ENCODE data around the gene SOBP.
"Not testable (repeated sequence)": the region's sequence is repeated elsewhere in the genome, so short reads cannot be mapped to it uniquely, and the experiment has no call there.

The SOBP gene

DNA sequence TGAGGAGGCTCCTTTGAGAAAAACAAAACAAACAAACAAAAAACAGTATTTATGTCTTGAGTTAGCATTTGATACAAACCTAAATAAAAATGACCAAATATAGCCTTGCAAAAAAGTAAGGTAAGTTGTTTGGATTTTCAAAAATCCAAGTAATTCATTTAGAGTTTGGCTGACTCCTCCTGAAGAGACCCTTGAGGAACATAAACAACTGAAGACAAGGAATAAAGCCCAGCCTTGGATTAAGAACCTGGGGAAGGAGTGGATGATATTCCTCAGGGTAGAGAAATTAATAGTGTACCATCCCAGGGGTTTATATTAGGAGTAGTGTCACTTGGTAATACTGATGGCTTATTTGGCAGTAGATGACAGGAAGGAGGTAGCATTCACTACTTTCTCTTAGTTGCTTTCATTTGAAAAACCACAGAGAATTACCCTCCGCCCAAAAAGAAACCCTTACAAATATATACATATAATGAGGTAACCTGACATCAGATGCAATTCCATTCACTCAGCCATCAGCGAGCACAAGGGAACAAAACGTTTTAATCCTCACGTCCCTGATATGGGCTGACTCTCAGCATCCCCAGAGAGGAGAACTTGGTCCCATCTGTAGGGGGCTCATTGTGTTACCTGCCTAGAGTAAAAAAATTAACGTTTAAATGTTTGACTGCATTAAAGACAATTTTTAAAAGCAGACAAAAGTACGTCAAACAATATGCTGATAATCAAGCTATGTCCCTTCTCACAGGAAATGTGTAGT, 57.0 kb downstream of the SOBP start:
- DNase-seq (ENCODE audit: low read depth, low spot score): no peak
- Histone ChIP-seq H3K9ac (ENCODE audit: insufficient read length, low read depth) (no peak overlapping the region), H3K36me3 (ENCODE audit: insufficient read depth, insufficient read length, low read length) (no peaks in the 10 kb centered on the region), H3K4me3 (ENCODE audit: insufficient read length, low read depth) (no peak overlapping the region), H3K4me1 (ENCODE audit: insufficient read depth, insufficient read length) (no peaks in the 10 kb centered on the region), H3K27me3 (ENCODE audit: insufficient read depth, insufficient read length) (no peaks in the 10 kb centered on the region), H3K9me3 (ENCODE audit: insufficient read depth, low read length) (no peaks in the 10 kb centered on the region)
- TF ChIP-seq YY1 (IDR thresholded peaks at IDR 0.05; ENCODE audit: insufficient read depth, insufficient read length): no peak
- no peak for TF ChIP-seq SUZ12 (IDR thresholded peaks at IDR 0.05; ENCODE audit: extremely low read depth, insufficient read depth, insufficient read length)
- TF ChIP-seq ZNF274 (IDR thresholded peaks at IDR 0.05; ENCODE audit: low read depth, low read length): no peak

DNA sequence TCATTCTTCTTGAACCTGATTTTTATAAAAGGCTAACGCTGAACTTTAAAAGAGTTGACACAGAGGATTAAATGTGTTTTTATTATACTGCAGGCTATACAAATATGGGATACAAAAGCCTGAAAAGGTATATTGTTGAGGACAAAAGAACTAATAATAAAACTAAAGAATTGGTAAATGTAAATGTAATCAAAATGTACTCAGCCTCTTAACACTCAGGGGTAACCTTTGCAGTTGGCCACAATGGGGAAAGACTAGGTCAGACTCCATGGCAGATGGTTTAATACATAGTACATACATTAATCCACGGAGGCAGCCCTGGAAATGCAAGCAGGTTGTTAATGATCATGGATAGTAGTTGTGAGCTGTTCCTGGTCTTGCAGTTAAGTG, 57.5 kb downstream of the SOBP start:
- Histone ChIP-seq H3K36me3 (ENCODE audit: insufficient read depth, insufficient read length, low read length) (no peaks in the 10 kb centered on the region), H3K4me1 (ENCODE audit: insufficient read depth, insufficient read length) (no peaks in the 10 kb centered on the region), H3K9me3 (ENCODE audit: insufficient read depth, low read length) (no peaks in the 10 kb centered on the region), H3K9ac (ENCODE audit: insufficient read length, low read depth) (no peak overlapping the region), H3K4me3 (ENCODE audit: insufficient read length, low read depth) (no peak overlapping the region), H3K27me3 (ENCODE audit: insufficient read depth, insufficient read length) (no peaks in the 10 kb centered on the region)
- no peak for DNase-seq (ENCODE audit: low read depth, low spot score)
- TF ChIP-seq YY1 (IDR thresholded peaks at IDR 0.05; ENCODE audit: insufficient read depth, insufficient read length): no peak
- no peak for TF ChIP-seq ZNF274 (IDR thresholded peaks at IDR 0.05; ENCODE audit: low read depth, low read length)
- no peak for TF ChIP-seq SUZ12 (IDR thresholded peaks at IDR 0.05; ENCODE audit: extremely low read depth, insufficient read depth, insufficient read length)

DNA sequence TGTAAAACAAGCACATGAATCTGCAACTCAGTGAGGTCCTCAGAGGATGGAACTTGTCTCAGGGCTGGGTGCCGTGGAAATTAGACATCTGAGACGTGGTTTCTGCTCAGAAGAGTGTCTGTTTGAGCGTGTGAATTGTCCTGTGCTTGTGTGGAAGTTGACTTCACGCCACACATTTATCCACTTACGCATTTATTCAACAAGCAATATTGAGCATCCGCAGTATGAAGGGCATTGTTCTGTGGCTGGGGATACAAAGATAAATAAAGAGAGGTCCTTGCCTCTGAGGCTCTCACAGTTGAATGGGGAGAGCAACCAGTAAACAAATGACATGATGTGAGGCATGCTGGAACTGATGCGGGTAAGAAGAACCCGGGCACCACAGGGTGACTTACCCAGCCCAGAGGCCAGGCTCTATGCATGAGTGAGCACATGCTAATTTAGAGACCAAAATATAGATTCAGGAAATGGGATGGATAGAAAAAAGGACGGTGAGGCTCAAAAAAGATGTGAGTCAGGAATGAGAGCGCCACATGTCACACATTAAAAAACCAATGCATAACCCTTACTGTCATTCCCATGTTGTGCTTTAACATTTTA, 60.4 kb downstream of the SOBP start:
- H3K36me3 ChIP-seq (ENCODE audit: insufficient read depth, insufficient read length, low read length): no peaks in the 10 kb centered on the region
- H3K4me3 ChIP-seq (ENCODE audit: insufficient read length, low read depth): no peak overlapping the region
- H3K27me3 ChIP-seq (ENCODE audit: insufficient read depth, insufficient read length): no peaks in the 10 kb centered on the region
- H3K9ac ChIP-seq (ENCODE audit: insufficient read length, low read depth): no peak overlapping the region
- no peak for DNase-seq (ENCODE audit: low read depth, low spot score)
- no peak for TF ChIP-seq ZNF274 (IDR thresholded peaks at IDR 0.05; ENCODE audit: low read depth, low read length)
- no peak for TF ChIP-seq SUZ12 (IDR thresholded peaks at IDR 0.05; ENCODE audit: extremely low read depth, insufficient read depth, insufficient read length)
- no peak for TF ChIP-seq YY1 (IDR thresholded peaks at IDR 0.05; ENCODE audit: insufficient read depth, insufficient read length)
- no peaks in the 10 kb centered on the region for H3K9me3 ChIP-seq (ENCODE audit: insufficient read depth, low read length)
- H3K4me1 ChIP-seq (ENCODE audit: insufficient read depth, insufficient read length): peaks cover 2% of the 10 kb centered on the region

DNA sequence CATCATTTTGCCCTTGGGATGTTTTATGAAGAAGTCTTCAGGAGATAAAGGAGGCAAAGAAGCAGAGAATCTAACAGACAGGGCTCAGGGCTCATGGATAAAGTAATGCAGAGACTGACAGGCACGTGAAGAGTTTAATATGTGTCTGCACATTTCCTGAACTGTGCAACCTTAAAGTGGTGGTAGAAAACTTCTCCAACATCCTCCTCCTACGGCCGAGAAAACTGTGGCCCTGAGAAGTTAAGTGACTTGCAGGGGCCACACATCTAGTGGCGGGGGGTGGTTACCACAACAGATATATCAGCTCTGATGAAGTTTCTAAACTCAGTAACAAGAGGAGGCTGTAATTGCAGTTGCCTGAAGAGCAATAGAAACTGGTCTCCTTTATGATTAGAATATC, 61.0 kb downstream of the SOBP start:
- H3K9me3 ChIP-seq (ENCODE audit: insufficient read depth, low read length): no peaks in the 10 kb centered on the region
- DNase-seq (ENCODE audit: low read depth, low spot score): no peak
- no peaks in the 10 kb centered on the region for H3K36me3 ChIP-seq (ENCODE audit: insufficient read depth, insufficient read length, low read length)
- TF ChIP-seq YY1 (IDR thresholded peaks at IDR 0.05; ENCODE audit: insufficient read depth, insufficient read length): no peak
- TF ChIP-seq ZNF274 (IDR thresholded peaks at IDR 0.05; ENCODE audit: low read depth, low read length): no peak
- H3K27me3 ChIP-seq (ENCODE audit: insufficient read depth, insufficient read length): no peaks in the 10 kb centered on the region
- H3K9ac ChIP-seq (ENCODE audit: insufficient read length, low read depth): no peak overlapping the region
- H3K4me3 ChIP-seq (ENCODE audit: insufficient read length, low read depth): no peak overlapping the region
- peaks cover 2% of the 10 kb centered on the region for H3K4me1 ChIP-seq (ENCODE audit: insufficient read depth, insufficient read length)

DNA sequence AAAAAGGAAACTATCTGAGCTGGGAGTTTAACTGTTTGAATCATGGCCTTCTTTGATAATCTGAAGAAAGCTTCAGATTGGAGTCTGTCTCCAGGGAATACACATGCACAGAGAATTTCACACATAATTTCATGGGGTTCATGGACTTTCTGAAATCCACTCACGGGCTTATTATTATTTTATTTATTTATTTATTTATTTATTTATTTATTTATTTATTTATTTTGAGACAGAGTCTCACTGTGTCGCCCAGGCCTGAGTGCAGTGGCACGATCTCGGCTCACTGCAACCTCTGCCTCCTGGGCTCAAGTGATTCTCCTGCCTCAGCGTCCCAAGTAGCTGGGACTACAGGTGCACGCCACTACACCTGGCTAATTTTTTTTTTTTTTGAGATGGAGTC, 63.2 kb downstream of the SOBP start:
- H3K27me3 ChIP-seq (ENCODE audit: insufficient read depth, insufficient read length); H3K4me3 ChIP-seq (ENCODE audit: insufficient read length, low read depth); DNase-seq (ENCODE audit: low read depth, low spot score); H3K9ac ChIP-seq (ENCODE audit: insufficient read length, low read depth); H3K36me3 ChIP-seq (ENCODE audit: insufficient read depth, insufficient read length, low read length); H3K9me3 ChIP-seq (ENCODE audit: insufficient read depth, low read length); H3K4me1 ChIP-seq (ENCODE audit: insufficient read depth, insufficient read length): not testable (repeated sequence)

DNA sequence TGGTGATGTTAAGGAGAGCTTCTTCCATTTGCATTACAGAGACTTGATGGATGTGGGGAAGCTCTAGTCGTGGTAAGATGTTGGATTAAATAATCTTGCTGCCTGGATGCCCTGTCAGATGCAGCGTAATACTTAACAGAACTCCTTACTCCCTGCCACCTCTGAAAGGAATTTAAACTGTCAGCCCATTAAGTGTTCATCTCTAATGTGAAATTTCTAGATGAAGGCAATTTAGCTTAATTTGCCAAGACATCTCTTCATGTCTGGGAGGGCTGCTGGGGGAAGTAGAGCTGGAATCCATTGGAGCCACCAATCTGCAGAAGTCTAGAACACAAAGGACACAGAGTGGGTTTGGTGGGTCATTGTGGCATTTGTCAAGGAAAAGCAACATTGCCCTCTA, 64.4 kb downstream of the SOBP start:
- Histone ChIP-seq H3K9me3 (ENCODE audit: insufficient read depth, low read length) (no peaks in the 10 kb centered on the region), H3K9ac (ENCODE audit: insufficient read length, low read depth) (no peak overlapping the region), H3K4me3 (ENCODE audit: insufficient read length, low read depth) (no peak overlapping the region), H3K27me3 (ENCODE audit: insufficient read depth, insufficient read length) (no peaks in the 10 kb centered on the region), H3K36me3 (ENCODE audit: insufficient read depth, insufficient read length, low read length) (no peaks in the 10 kb centered on the region), H3K4me1 (ENCODE audit: insufficient read depth, insufficient read length) (peaks cover 2% of the 10 kb centered on the region)
- TF ChIP-seq SUZ12 (IDR thresholded peaks at IDR 0.05; ENCODE audit: extremely low read depth, insufficient read depth, insufficient read length): no peak
- TF ChIP-seq YY1 (IDR thresholded peaks at IDR 0.05; ENCODE audit: insufficient read depth, insufficient read length): no peak
- TF ChIP-seq ZNF274 (IDR thresholded peaks at IDR 0.05; ENCODE audit: low read depth, low read length): no peak
- DNase-seq (ENCODE audit: low read depth, low spot score): no peak

DNA sequence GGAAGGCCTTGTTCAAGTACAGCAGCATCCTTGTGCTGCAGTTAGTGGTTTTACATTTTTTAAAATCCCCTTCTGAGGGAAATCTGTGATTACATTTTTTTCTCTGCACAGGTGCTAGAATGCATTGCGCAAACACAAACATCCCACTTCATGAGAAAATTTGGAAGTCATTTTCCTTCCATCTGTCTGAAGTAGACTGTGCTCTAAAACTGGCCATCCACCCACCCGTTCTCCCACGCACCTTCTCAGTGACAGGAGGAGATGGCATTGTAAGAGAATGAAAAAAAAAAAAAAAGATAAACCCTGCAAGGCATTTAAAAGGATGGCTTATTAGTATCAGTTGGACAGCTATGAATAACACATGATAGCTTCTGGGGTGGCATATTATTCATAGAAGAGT, 65.0 kb downstream of the SOBP start:
- H3K36me3 ChIP-seq (ENCODE audit: insufficient read depth, insufficient read length, low read length): no peaks in the 10 kb centered on the region

More for the DNA sequence above, 65.0 kb downstream of the SOBP start:
- Histone ChIP-seq H3K9me3 (ENCODE audit: insufficient read depth, low read length) (no peaks in the 10 kb centered on the region), H3K4me3 (ENCODE audit: insufficient read length, low read depth) (no peak overlapping the region), H3K9ac (ENCODE audit: insufficient read length, low read depth) (no peak overlapping the region), H3K4me1 (ENCODE audit: insufficient read depth, insufficient read length) (peaks cover 2% of the 10 kb centered on the region), H3K27me3 (ENCODE audit: insufficient read depth, insufficient read length) (no peaks in the 10 kb centered on the region)
- TF ChIP-seq ZNF274 (IDR thresholded peaks at IDR 0.05; ENCODE audit: low read depth, low read length): no peak
- TF ChIP-seq SUZ12 (IDR thresholded peaks at IDR 0.05; ENCODE audit: extremely low read depth, insufficient read depth, insufficient read length): no peak
- no peak for TF ChIP-seq YY1 (IDR thresholded peaks at IDR 0.05; ENCODE audit: insufficient read depth, insufficient read length)
- DNase-seq (ENCODE audit: low read depth, low spot score): no peak
